ENCODE data around the gene SPEN. TPM values are rescaled to one million over a fixed set of nuclear protein-coding genes. Genes with fewer than 3 reads are reported as not detected.

SPEN gene
- total RNA-seq, 2 experiments from 2014 or later: 73.5 to 76.7 TPM

DNA sequence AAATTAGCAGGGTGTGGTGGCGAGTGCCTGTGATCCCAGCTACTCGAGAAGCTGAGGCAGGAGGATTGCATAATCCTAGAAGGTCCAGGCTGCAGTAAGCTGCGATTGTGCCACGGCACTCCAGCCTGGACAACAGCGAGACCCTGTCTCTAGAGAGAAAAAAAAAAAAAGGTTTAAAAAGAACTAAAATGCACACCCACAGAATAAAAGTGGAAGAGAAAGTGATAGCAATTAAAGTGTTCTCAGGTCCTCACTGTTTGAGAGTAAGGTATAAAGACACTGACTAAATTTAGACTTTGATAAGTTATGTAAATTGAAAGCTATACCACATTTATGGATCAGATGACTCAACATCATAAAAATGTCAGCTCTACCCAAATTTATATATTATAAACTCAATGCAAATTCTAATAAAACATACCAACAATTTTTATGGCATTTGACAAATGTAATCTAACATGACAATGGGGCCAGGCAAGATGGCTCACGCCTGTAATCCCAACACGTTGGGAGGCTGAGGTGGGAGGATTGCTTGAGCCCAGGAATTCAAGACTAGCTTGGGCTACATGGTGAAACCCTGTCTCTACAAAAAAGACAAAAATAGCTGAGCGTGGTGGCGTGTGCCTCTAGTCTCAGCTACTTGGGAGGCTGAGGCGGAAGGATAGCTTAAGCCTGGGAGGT lies 116.6 kb downstream of the SPEN start:
- H3K9me3 Mint-ChIP-seq: no peaks in the 10 kb centered on the region
- ATAC-seq (ENCODE audit: poor library complexity) (peak; percentile 26), DNase-seq (peak in 1 of 14 experiments; percentile 39)
- H3K27ac ChIP-seq (ENCODE audit: low read depth in 1 of 2, low read length in 2 of 2): peak overlapping the region in 1 of 2 donors; percentile 26
- peaks cover 40% of the 10 kb centered on the region for H3K4me1 ChIP-seq (ENCODE audit: insufficient read depth, low read length)
- H3K27me3 Mint-ChIP-seq: no peaks in the 10 kb centered on the region
- no peaks in the 10 kb centered on the region for H3K27me3 ChIP-seq (ENCODE audit: control insufficient read depth in 1 of 2, insufficient read depth in 2 of 2, low read length in 2 of 2)
- H3K4me1 Mint-ChIP-seq (ENCODE audit: low read depth): peaks cover 82% of the 10 kb centered on the region
- POLR2A ChIA-PET: interaction anchor here (0.6 kb wide), 1 partner anchor 388 kb away, joined by 4 read pairs; no protein-coding TSS in a partner anchor
- intact Hi-C loops (cut with DNase I, micrococcal nuclease): no loop called here
- H3K9me3 ChIP-seq (ENCODE audit: control insufficient read depth in 1 of 2, insufficient read depth in 1 of 2, low read length in 2 of 2): no peaks in the 10 kb centered on the region
- H3K36me3 ChIP-seq (ENCODE audit: insufficient read depth, low read length): peaks cover 13% of the 10 kb centered on the region
- TF ChIP-seq, protein P1, sequence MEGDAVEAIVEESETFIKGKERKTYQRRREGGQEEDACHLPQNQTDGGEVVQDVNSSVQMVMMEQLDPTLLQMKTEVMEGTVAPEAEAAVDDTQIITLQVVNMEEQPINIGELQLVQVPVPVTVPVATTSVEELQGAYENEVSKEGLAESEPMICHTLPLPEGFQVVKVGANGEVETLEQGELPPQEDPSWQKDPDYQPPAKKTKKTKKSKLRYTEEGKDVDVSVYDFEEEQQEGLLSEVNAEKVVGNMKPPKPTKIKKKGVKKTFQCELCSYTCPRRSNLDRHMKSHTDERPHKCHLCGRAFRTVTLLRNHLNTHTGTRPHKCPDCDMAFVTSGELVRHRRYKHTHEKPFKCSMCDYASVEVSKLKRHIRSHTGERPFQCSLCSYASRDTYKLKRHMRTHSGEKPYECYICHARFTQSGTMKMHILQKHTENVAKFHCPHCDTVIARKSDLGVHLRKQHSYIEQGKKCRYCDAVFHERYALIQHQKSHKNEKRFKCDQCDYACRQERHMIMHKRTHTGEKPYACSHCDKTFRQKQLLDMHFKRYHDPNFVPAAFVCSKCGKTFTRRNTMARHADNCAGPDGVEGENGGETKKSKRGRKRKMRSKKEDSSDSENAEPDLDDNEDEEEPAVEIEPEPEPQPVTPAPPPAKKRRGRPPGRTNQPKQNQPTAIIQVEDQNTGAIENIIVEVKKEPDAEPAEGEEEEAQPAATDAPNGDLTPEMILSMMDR (IDR thresholded peaks at IDR 0.05): no peak
- H3K4me3 ChIP-seq (ENCODE audit: low read length): no peak overlapping the region
- CTCF ChIA-PET: interaction anchor here (0.6 to 1.6 kb wide), 4 partner anchors 12 to 173 kb away, joined by 3 to 4 read pairs (median 3); partner anchors contain the start of gene SRARP
- peak overlapping the region; percentile 32 for H3K4me3 Mint-ChIP-seq
- peaks cover 24% of the 10 kb centered on the region for H3K36me3 Mint-ChIP-seq (ENCODE audit: low read depth)
- H3K27ac Mint-ChIP-seq: peak overlapping the region; percentile 76

DNA sequence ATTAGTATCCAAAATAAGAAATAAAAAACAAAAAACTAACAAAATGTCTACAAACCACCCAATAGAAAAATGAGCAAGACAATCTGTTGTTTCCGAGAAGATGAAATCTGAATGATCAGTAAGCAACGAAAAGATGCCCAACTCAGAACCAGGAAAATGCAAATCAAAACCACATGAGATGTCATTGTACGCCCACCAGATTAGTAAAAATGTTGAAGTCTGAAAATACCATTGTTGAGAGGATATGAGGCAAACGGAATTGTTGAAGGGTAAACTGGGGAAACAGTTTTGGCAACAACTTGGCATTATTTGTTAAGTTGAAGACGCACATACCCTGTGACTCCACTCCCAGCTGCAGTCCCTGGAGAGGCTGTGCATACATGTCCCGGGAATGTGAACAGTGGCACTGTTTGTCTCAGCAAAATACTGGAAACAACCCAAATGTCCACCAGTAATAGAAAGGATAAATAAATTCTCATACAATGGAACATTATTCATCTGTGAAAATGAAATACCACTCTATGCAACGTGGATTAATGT lies 117.8 kb downstream of the SPEN start:
- no peaks in the 10 kb centered on the region for H3K9me3 Mint-ChIP-seq
- peaks cover 73% of the 10 kb centered on the region for H3K4me1 Mint-ChIP-seq (ENCODE audit: low read depth)
- H3K4me3 Mint-ChIP-seq: peak overlapping the region; percentile 66
- Histone ChIP-seq H3K27me3 (ENCODE audit: control insufficient read depth in 1 of 2, insufficient read depth in 2 of 2, low read length in 2 of 2) (no peaks in the 10 kb centered on the region), H3K27ac (ENCODE audit: low read depth in 1 of 2, low read length in 2 of 2) (peak overlapping the region in 1 of 2 donors; percentile 16), H3K36me3 (ENCODE audit: insufficient read depth, low read length) (peaks cover 20% of the 10 kb centered on the region), H3K4me1 (ENCODE audit: insufficient read depth, low read length) (peaks cover 38% of the 10 kb centered on the region), H3K9me3 (ENCODE audit: control insufficient read depth in 1 of 2, insufficient read depth in 1 of 2, low read length in 2 of 2) (no peaks in the 10 kb centered on the region), H3K4me3 (ENCODE audit: low read length) (no peak overlapping the region)
- ATAC-seq (ENCODE audit: poor library complexity) (no peak), DNase-seq (no peak)
- POLR2A ChIA-PET: no interaction called here
- no peaks in the 10 kb centered on the region for H3K27me3 Mint-ChIP-seq
- TF ChIP-seq, protein P1 (IDR thresholded peaks at IDR 0.05): no peak
- CTCF ChIA-PET: interaction anchor here (1.6 kb wide), 1 partner anchor 14 kb away, joined by 3 read pairs; no protein-coding TSS in a partner anchor
- peaks cover 31% of the 10 kb centered on the region for H3K36me3 Mint-ChIP-seq (ENCODE audit: low read depth)
- H3K27ac Mint-ChIP-seq: peak overlapping the region; percentile 76
- intact Hi-C loops (cut with DNase I, micrococcal nuclease): loop anchor here in 1 of 2 experiments (5.0 kb wide), 1 partner anchor 48 kb away; no protein-coding TSS in a partner anchor

- POLR2A ChIA-PET: interaction anchor here (1.5 to 2.5 kb wide), 2 partner anchors 9 to 17 kb away, joined by 3 to 12 read pairs; partner anchors contain the start of gene ZBTB17
- CTCF ChIA-PET: interaction anchor here (1.2 kb wide), 1 partner anchor 151 kb away, joined by 4 read pairs; no protein-coding TSS in a partner anchor
- peak; percentile 64 for ATAC-seq (ENCODE audit: poor library complexity)
Measured at GRCh38 chr1:15966081-15966955, 118.8 kb downstream of the SPEN start.

More at GRCh38 chr1:15966081-15966955, 118.8 kb downstream of the SPEN start:
- H3K4me3 ChIP-seq (ENCODE audit: low read length): peak overlapping the region; percentile 17
- Mint-ChIP-seq H3K36me3 (ENCODE audit: low read depth) (peaks cover 38% of the 10 kb centered on the region), H3K27me3 (no peaks in the 10 kb centered on the region), H3K4me1 (ENCODE audit: low read depth) (peaks cover 67% of the 10 kb centered on the region), H3K9me3 (no peaks in the 10 kb centered on the region), H3K4me3 (peak overlapping the region; percentile 66), H3K27ac (peak overlapping the region; percentile 76)
- intact Hi-C loops (cut with DNase I, micrococcal nuclease): loop anchor here in 1 of 2 experiments (5.0 kb wide), 1 partner anchor 49 kb away; no protein-coding TSS in a partner anchor
- H3K4me1 ChIP-seq (ENCODE audit: insufficient read depth, low read length): peaks cover 38% of the 10 kb centered on the region
- H3K27me3 ChIP-seq (ENCODE audit: control insufficient read depth in 1 of 2, insufficient read depth in 2 of 2, low read length in 2 of 2): no peaks in the 10 kb centered on the region
- TF ChIP-seq, protein P1 (IDR thresholded peaks at IDR 0.05): no peak
- no peaks in the 10 kb centered on the region for H3K9me3 ChIP-seq (ENCODE audit: control insufficient read depth in 1 of 2, insufficient read depth in 1 of 2, low read length in 2 of 2)
- DNase-seq: peak in 12 of 14 experiments; percentile 19 to 81 (median 40)
- H3K27ac ChIP-seq (ENCODE audit: low read depth in 1 of 2, low read length in 2 of 2): peak overlapping the region; percentile 5 to 55
- peaks cover 16% of the 10 kb centered on the region for H3K36me3 ChIP-seq (ENCODE audit: insufficient read depth, low read length)
